Pancreas (tissue), 10 donors: Measurements from ENCODE around the gene SPATA7. TPM values are rescaled to one million over a fixed set of nuclear protein-coding genes. Genes with fewer than 3 reads are reported as not detected.

Experiments
- ATAC-seq, 4 donors: fragments of 200-7000 bp; cut with Tn5 transposase; one replicate each; pipeline versions ENCODE4 v1.8.0 to v1.9.1; 2020; ENCODE audit warnings: mild to moderate bottlenecking in 4 of 4, moderate library complexity in 4 of 4
- DNase-seq, 6 donors: peaks; one replicate each; pipeline ENCODE4 v3.0.0-alpha.2; 2020
- FAIRE-seq: peaks from 2 replicates; lab custom pipeline; 2012; peaks lifted over from hg19 to GRCh38; lab: Jason Lieb, UNC
- H3K27ac ChIP-seq, 4 donors: fragments of 200-600 bp; sonication (generic); 1 replicate in 3 of 4; 2 replicates in 1 of 4; pipeline versions ENCODE4 v1.5.0 to v1.8.0; 2020
- H3K27me3 ChIP-seq, 4 donors: fragments of 200-600 bp; one replicate each; pipeline ENCODE4 v1.8.0; 2021
- H3K36me3 ChIP-seq, 3 donors: fragments of 200-600 bp; sonication (generic) in 1 of 3; one replicate each; pipeline versions ENCODE4 v1.5.0 to v1.8.0; 2020 to 2021
- H3K4me1 ChIP-seq, 3 donors: fragments of 200-600 bp; one replicate each; pipeline ENCODE4 v1.8.0; 2021
- H3K4me3 ChIP-seq, 4 donors: fragments of 200-600 bp; sonication (generic) in 2 of 4; one replicate each; pipeline versions ENCODE4 v1.5.0 to v1.8.0; 2020 to 2021
- H3K9me3 ChIP-seq, 4 donors: fragments of 200-600 bp; one replicate each; pipeline ENCODE4 v1.8.0; 2021
- WGBS, 2 donors: extraction: QIAGEN DNeasy Blood & Tissue Kit; methylation state at CpG; one replicate each; pipeline ENCODE4 v1.1.7; 2013; 5-methylcytosine and 5-hydroxymethylcytosine counted together
- intact Hi-C, 3 donors: fragments of 100-400 bp; cut with DNase I; formaldehyde crosslinking; loops; one replicate each; pipeline versions ENCODE4 v1.11.1 to v1.14.2; 2022
- polyA plus RNA-seq, 2 donors: library from polyadenylated mRNA; stranded (reverse); fragments of 200-250 nt; gene quantifications; one replicate each; pipeline ENCODE4 v1.2.3, GENCODE V29; 2013
- total RNA-seq, 6 donors: library from RNA; stranded (reverse); fragmentation: NEBNext Ultra II Directional in 4 of 6; extraction: Animal tissue kit (Norgen Biotek cat#: 25700) in 4 of 6; gene quantifications; one replicate each; pipeline versions ENCODE4 v1.2.1 to v1.2.4, GENCODE V29; 2021 to 2023
- TF ChIP-seq, protein P1 (sequence below), 4 donors: fragments of 200-600 bp; sonication (generic) in 3 of 4; IDR thresholded peaks; one replicate each; pipeline versions ENCODE4 v1.5.0 to v1.8.0; 2021; ENCODE audit warnings: antibody characterized with exemption in 4 of 4
- donor health status: healthy with polysubstance abuse.
- donor health status: DM: no; HTN: no; CAD: no; lungs with moderate emphysema.
- donor health status: DM: no; HTN: no; CAD: no.
- donor health status: control.
- donor health status: control.
- donor health status: Bipolar disorder and iron deficiency.
- donor health status: DM: yes; HTN: yes; CAD: no.
- donor health status: DM: no; HTN: no; CAD: no.
- donor health status: DM: no; HTN: no; CAD: no.
- donor health status: DM: yes; HTN: yes; CAD: no.

Gene SPATA7
- total and polyA plus RNA-seq, 8 donors: 5.4 to 16.8 (median 8.0) TPM

DNA sequence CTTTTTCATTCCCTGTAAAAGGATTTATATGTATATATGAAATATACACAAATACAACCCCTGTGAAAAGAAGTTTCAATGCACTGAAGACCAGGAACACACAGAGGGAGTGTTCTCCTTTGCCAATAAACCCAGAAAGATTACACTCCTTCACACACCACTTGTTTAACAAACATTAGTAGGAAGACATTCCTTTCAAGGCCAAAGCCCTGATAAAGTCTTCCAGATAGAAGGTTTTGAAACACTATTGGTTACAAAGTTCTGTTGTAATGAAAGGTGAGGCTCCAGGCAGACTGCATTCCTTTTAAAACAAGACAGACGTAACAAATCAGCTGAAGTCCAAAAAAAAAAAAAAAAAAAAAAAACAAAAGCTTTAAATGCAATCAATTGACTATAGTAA is 88.3 kb downstream of the SPATA7 start:
- TF ChIP-seq, protein P1, sequence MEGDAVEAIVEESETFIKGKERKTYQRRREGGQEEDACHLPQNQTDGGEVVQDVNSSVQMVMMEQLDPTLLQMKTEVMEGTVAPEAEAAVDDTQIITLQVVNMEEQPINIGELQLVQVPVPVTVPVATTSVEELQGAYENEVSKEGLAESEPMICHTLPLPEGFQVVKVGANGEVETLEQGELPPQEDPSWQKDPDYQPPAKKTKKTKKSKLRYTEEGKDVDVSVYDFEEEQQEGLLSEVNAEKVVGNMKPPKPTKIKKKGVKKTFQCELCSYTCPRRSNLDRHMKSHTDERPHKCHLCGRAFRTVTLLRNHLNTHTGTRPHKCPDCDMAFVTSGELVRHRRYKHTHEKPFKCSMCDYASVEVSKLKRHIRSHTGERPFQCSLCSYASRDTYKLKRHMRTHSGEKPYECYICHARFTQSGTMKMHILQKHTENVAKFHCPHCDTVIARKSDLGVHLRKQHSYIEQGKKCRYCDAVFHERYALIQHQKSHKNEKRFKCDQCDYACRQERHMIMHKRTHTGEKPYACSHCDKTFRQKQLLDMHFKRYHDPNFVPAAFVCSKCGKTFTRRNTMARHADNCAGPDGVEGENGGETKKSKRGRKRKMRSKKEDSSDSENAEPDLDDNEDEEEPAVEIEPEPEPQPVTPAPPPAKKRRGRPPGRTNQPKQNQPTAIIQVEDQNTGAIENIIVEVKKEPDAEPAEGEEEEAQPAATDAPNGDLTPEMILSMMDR (IDR thresholded peaks at IDR 0.05): no peak
- DNase-seq (no peak), FAIRE-seq (no peak), ATAC-seq (peak in 2 of 4 donors; percentile 48 to 51)
- Histone ChIP-seq H3K4me3 (no peak overlapping the region), H3K27me3 (no peaks in the 10 kb centered on the region), H3K36me3 (peaks cover 5 to 39% (median 13%) of the 10 kb centered on the region in 3 donors), H3K27ac (no peak overlapping the region), H3K9me3 (no peaks in the 10 kb centered on the region), H3K4me1 (no peaks in the 10 kb centered on the region)
- 31 to 38% methylated on average over 1 of the region's 1 CpG for WGBS, 2 donors
- intact Hi-C loops: no loop called here

- H3K4me3 ChIP-seq: no peak overlapping the region
- peaks cover 5 to 38% (median 16%) of the 10 kb centered on the region in 3 donors for H3K36me3 ChIP-seq
- intact Hi-C loops: no loop called here
- no peaks in the 10 kb centered on the region for H3K27me3 ChIP-seq
- no peak for DNase-seq
- H3K9me3 ChIP-seq: no peaks in the 10 kb centered on the region
- no peak overlapping the region for H3K27ac ChIP-seq
- 83 to 89% methylated on average over 7 of the region's 7 CpGs for WGBS, 2 donors
- ATAC-seq: no peak
- H3K4me1 ChIP-seq: no peaks in the 10 kb centered on the region
- TF ChIP-seq, protein P1 (IDR thresholded peaks at IDR 0.05): no peak
- no peak for FAIRE-seq
These were observed 90.8 kb downstream of the SPATA7 start for GRCh38 chr14:88476214-88476774.

- 94 to 97% methylated on average over 2 of the region's 2 CpGs for WGBS, 2 donors
- no peak for FAIRE-seq
- H3K36me3 ChIP-seq: peaks cover 5 to 34% (median 13%) of the 10 kb centered on the region in 3 donors
These were observed 91.4 kb downstream of the SPATA7 start for GRCh38 chr14:88476825-88477224.

DNA sequence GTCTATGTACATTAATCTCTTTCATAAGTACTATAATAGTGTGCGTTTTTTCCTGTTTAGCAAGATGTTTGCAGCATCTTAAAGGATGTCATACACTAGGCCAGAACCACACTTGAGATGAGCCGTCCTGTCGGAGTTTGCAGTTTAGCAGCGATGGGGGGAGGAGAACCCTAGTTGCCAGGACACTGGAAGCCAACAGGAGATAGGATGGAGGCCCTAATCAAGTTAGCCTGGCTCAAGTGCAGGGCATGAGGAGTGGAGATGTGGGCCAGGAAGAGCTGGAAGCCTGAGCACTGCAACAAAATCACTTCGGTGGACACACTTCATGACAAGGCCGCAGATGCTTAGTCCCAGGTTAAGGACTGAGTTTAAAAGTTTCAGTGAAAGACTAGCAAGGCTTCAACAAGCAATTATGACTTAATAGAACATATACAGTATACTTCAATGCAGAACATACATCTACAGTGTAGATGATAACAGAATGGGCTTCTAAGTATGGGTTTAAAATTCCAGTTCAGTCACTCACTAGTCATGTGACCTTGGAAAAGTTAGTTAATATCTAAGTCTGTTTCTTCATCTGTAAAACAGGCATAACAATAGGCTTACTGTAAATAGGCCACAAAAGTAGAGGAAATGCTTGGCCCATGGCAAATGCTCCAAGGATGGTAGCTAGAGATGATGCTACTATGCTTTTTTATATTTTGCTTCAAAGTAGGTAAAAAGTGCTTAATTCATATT is 92.2 kb downstream of the SPATA7 start:
- ATAC-seq (no peak), FAIRE-seq (no peak), DNase-seq (no peak)
- WGBS, 2 donors: 93 to 94% methylated on average over 6 of the region's 6 CpGs
- intact Hi-C loops: no loop called here
- Histone ChIP-seq H3K36me3 (peaks cover 0 to 25% (median 13%) of the 10 kb centered on the region in 3 donors), H3K9me3 (no peaks in the 10 kb centered on the region), H3K27me3 (no peaks in the 10 kb centered on the region), H3K4me1 (no peaks in the 10 kb centered on the region), H3K27ac (no peak overlapping the region), H3K4me3 (no peak overlapping the region)
- TF ChIP-seq, protein P1 (IDR thresholded peaks at IDR 0.05): no peak

More at GRCh38 chr14:88476825-88477224, 91.4 kb downstream of the SPATA7 start:
- intact Hi-C loops: no loop called here
- no peak for DNase-seq
- no peaks in the 10 kb centered on the region for H3K4me1 ChIP-seq
- ATAC-seq: no peak
- no peaks in the 10 kb centered on the region for H3K27me3 ChIP-seq
- TF ChIP-seq, protein P1 (IDR thresholded peaks at IDR 0.05): no peak
- H3K9me3 ChIP-seq: no peaks in the 10 kb centered on the region
- H3K27ac ChIP-seq: no peak overlapping the region
- H3K4me3 ChIP-seq: no peak overlapping the region

GRCh38 chr14:88478931-88479330 is 93.5 kb downstream of the SPATA7 start:
- TF ChIP-seq, protein P1 (IDR thresholded peaks at IDR 0.05): no peak
- no peaks in the 10 kb centered on the region for H3K27me3 ChIP-seq
- no peaks in the 10 kb centered on the region for H3K4me1 ChIP-seq
- H3K27ac ChIP-seq: no peak overlapping the region
- no peak overlapping the region for H3K4me3 ChIP-seq
- intact Hi-C loops: no loop called here
- ATAC-seq (no peak), FAIRE-seq (no peak), DNase-seq (peak in 1 of 6 donors; percentile 58)
- peaks cover 0 to 20% (median 13%) of the 10 kb centered on the region in 3 donors for H3K36me3 ChIP-seq
- WGBS, 2 donors: 95 to 96% methylated on average over 35 to 36 of the region's 36 CpGs
- no peaks in the 10 kb centered on the region for H3K9me3 ChIP-seq
